ENCODE measurements around the gene METTL6. TPM values are rescaled to one million over a fixed set of nuclear protein-coding genes. Genes with fewer than 3 reads are reported as not detected.

Gene METTL6
- total RNA-seq, 5 donors from 2014 or later (not counting 1 experiment from before 2014, with no cell fraction given) = 8.1 to 19.9 (median 14.7) TPM

DNA sequence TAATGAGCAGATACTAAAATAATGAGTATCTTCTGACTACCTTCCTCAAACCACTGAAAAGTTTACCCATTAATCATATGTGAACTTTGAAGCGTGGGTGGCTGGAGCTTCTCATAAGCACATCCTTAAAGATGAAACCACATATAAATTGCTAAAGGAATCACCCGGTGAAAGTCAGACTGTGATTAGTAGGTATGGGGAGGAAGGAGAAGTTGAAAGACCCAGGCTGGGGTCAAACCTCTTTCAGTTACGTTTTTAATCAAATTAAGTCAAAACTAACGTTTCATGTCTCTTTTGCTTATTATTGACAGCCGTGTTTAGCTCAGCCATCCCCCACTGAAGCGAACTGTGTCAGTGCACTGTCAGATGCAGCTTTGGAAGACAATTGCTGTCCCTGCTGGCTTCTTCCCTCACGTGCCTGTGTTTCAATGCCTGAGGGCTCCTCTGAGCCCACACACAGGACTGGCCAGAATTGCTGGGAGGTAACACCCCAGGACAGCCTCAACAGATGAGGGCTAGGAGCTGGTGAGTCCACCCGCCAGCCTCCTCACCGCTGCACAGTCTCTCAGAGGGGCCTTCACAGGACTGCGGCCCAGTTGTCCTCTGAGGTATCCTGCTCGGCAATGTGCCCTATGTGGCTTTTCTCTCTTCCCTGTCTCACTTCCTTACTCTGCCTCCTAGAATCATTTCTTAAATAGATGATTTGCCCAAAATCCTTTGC, 65.7 kb downstream of the METTL6 start:
- ATAC-seq (replicated peaks in 1 of 4) (peak; percentile 30 to 47 (median 46)), DNase-seq (peak in 1 of 35 experiments; percentile 25)
- 22% methylated on average over 3 of the region's 11 CpGs for WGBS (ENCODE audit: insufficient coverage)
- peak overlapping the region; percentile 21 to 59 (median 34) for H3K4me3 Mint-ChIP-seq
- H3K9me3 Mint-ChIP-seq = no peaks in the 10 kb centered on the region
- no peaks in the 10 kb centered on the region for H3K27me3 ChIP-seq (replicated peaks in 1 of 2; ENCODE audit: control insufficient read depth in 2 of 2, extremely low read depth in 1 of 2, insufficient read depth in 2 of 2, low read length in 1 of 2)
- CTCF ChIA-PET = interaction anchor here (0.6 to 1.4 kb wide), 5 partner anchors 13 to 94 kb away, joined by 3 to 7 read pairs (median 3); partner anchors contain the start of gene SH3BP5 (in 1 of the 2)
- H3K36me3 Mint-ChIP-seq = no peaks in the 10 kb centered on the region
- no peaks in the 10 kb centered on the region for H3K27me3 Mint-ChIP-seq
- H3K4me3 ChIP-seq (ENCODE audit: control insufficient read depth in 1 of 2, extremely low read depth in 1 of 2, low read length in 1 of 2) = no peak overlapping the region
- H3K9me3 ChIP-seq = no peaks in the 10 kb centered on the region
- peaks cover 38 to 50% (median 41%) of the 10 kb centered on the region in 3 donors for H3K4me1 Mint-ChIP-seq
- no peaks in the 10 kb centered on the region for H3K36me3 ChIP-seq (ENCODE audit: control insufficient read depth in 2 of 2, extremely low read depth in 1 of 2, insufficient read depth in 1 of 2, low read length in 1 of 2)
- H3K4me1 ChIP-seq (ENCODE audit: control insufficient read depth in 1 of 2, extremely low read depth in 1 of 2, insufficient read depth in 2 of 2, low read length in 2 of 2) = peaks cover 10 to 23% of the 10 kb centered on the region in 2 experiments
- POLR2A ChIA-PET = interaction anchor here in 1 of 2 donors (0.5 to 0.7 kb wide), 2 partner anchors 118 to 230 kb away, joined by 6 read pairs; no protein-coding TSS in a partner anchor
- peak overlapping the region; percentile 26 for H3K27ac ChIP-seq (ENCODE audit: low read length)
- H3K27ac Mint-ChIP-seq = peak overlapping the region; percentile 84 to 88

DNA sequence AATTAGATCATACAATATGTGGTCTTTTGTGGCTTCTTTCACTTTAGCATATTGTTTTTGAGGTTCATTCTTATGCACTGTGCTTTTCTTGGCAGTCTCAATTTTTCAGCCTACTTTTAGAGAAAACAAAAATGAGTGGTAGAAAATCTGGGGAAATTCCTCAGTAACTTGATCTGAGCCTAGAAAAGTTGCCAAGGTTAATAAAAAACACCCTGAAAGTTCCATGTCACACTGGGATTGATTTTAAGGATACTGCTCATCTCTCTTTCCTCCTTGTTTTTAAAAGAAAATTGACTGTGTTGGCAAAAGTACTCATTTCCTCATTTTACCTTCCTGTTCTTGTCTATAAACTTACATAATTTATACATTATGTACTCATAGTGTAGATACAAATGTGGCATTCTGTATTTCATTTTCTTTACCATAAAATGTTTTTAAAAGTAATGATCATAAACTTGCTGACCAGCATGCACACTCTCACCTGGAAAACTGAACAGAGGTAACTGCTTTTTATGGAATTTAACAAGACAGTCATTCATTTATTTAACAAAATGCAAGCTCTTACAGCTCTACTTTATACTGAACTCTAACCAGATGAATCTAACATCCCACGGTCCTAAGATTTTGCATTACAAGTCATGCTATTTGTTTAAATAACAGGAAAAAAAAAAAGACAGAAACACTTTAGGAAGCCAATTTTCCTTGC, 66.4 kb downstream of the METTL6 start:
- ATAC-seq (replicated peaks in 1 of 4) = no peak
- Histone ChIP-seq H3K36me3 (ENCODE audit: control insufficient read depth in 2 of 2, extremely low read depth in 1 of 2, insufficient read depth in 1 of 2, low read length in 1 of 2) (no peaks in the 10 kb centered on the region), H3K27ac (ENCODE audit: low read length) (peak overlapping the region; percentile 26), H3K4me1 (ENCODE audit: control insufficient read depth in 1 of 2, extremely low read depth in 1 of 2, insufficient read depth in 2 of 2, low read length in 2 of 2) (peaks cover 17 to 30% of the 10 kb centered on the region in 2 experiments), H3K27me3 (replicated peaks in 1 of 2; ENCODE audit: control insufficient read depth in 2 of 2, extremely low read depth in 1 of 2, insufficient read depth in 2 of 2, low read length in 1 of 2) (no peaks in the 10 kb centered on the region), H3K4me3 (ENCODE audit: control insufficient read depth in 1 of 2, extremely low read depth in 1 of 2, low read length in 1 of 2) (no peak overlapping the region), H3K9me3 (no peaks in the 10 kb centered on the region)
- DNase-seq = no peak
- peak overlapping the region in 1 of 3 donors; percentile 59 for H3K4me3 Mint-ChIP-seq
- H3K27ac Mint-ChIP-seq = peak overlapping the region; percentile 62 to 88
- POLR2A ChIA-PET = interaction anchor here in 1 of 2 donors (0.5 to 0.7 kb wide), 2 partner anchors 117 to 231 kb away, joined by 6 read pairs; no protein-coding TSS in a partner anchor
- CTCF ChIA-PET = interaction anchor here (0.6 to 1.4 kb wide), 5 partner anchors 12 to 93 kb away, joined by 3 to 7 read pairs (median 3); partner anchors contain the start of gene SH3BP5 (in 1 of the 2)
- H3K36me3 Mint-ChIP-seq = no peaks in the 10 kb centered on the region
- H3K4me1 Mint-ChIP-seq = peaks cover 43 to 57% (median 48%) of the 10 kb centered on the region in 3 donors
- H3K27me3 Mint-ChIP-seq = no peaks in the 10 kb centered on the region
- WGBS (ENCODE audit: insufficient coverage) = no CpG with 5 or more reads among the region's 1 CpG
- no peaks in the 10 kb centered on the region for H3K9me3 Mint-ChIP-seq

Other genes with a start within 250 kb of the METTL6 start
- 10 to 100 TPM; 62.2 to 82.5 (median 74.6) TPM for gene CAPN7, start 221.3 kb downstream of the METTL6 start, total RNA-seq
- gene SH3BP5, start 95.0 kb downstream of the METTL6 start, total RNA-seq = 10 to 100 TPM; 25.0 to 66.7 (median 41.7) TPM
- gene EAF1, start 54 bp upstream of the METTL6 start, total RNA-seq = 10 to 100 TPM; 17.9 to 29.7 (median 22.8) TPM
- 10 to 100 TPM in 2 of 5 donors, 1 to 10 TPM in 3; 5.1 to 11.4 (median 7.2) TPM for gene COLQ, start 94.2 kb upstream of the METTL6 start, total RNA-seq
- gene HACL1, start 174.0 kb upstream of the METTL6 start, total RNA-seq = 10 to 100 TPM; 27.7 to 38.0 (median 34.2) TPM
- 10 to 100 TPM; 14.5 to 19.0 (median 17.6) TPM for gene BTD, start 174.2 kb upstream of the METTL6 start, total RNA-seq

All from T-cell (primary cell).